Parathyroid adenoma (tissue), 2 donors: ENCODE results near the gene SOX5.

Experiments used
- H2AFZ ChIP-seq: fragments of 300-600 bp; sonication (generic); one replicate; pipeline ENCODE4 v1.7.0; 2017; ENCODE audit warnings: antibody characterized with exemption, mild to moderate bottlenecking
- H3K27ac ChIP-seq: fragments of 300-600 bp; sonication (generic); one replicate; pipeline ENCODE4 v1.7.0; 2017
- H3K27me3 ChIP-seq: fragments of 300-600 bp; sonication (generic); one replicate; pipeline ENCODE4 v1.7.0; 2017; ENCODE audit warnings: low read length; ENCODE audit not compliant: control insufficient read depth, insufficient read depth
- H3K36me3 ChIP-seq: fragments of 300-600 bp; sonication (generic); one replicate; pipeline ENCODE4 v1.7.0; 2017; ENCODE audit warnings: low read length; ENCODE audit not compliant: control insufficient read depth, insufficient read depth
- H3K4me1 ChIP-seq: fragments of 300-600 bp; sonication (generic); one replicate; pipeline ENCODE4 v1.7.0; 2017; ENCODE audit warnings: control low read depth
- H3K4me2 ChIP-seq: fragments of 300-600 bp; sonication (generic); one replicate; pipeline ENCODE4 v1.7.0; 2017; ENCODE audit warnings: low read length
- H3K4me3 ChIP-seq: fragments of 300-600 bp; sonication (generic); one replicate; pipeline ENCODE4 v1.7.0; 2017; ENCODE audit warnings: low read depth, low read length
- H3K79me2 ChIP-seq: fragments of 300-600 bp; sonication (generic); one replicate; pipeline ENCODE4 v1.7.0; 2017; ENCODE audit warnings: control low read depth
- H3K9ac ChIP-seq: fragments of 300-600 bp; sonication (generic); one replicate; pipeline ENCODE4 v1.7.0; 2017; ENCODE audit warnings: mild to moderate bottlenecking
- H3K9me3 ChIP-seq: fragments of 300-600 bp; sonication (generic); one replicate; pipeline ENCODE4 v1.7.0; 2017; ENCODE audit warnings: low read length; ENCODE audit not compliant: control insufficient read depth
- TF ChIP-seq, protein P1 (sequence below): fragments of 300-600 bp; sonication (generic); IDR thresholded peaks from one replicate; pipeline ENCODE4 v1.7.0; 2017; ENCODE audit warnings: antibody characterized with exemption, mild to moderate bottlenecking
- donor health status: primary hyperparathyroidism.

The SOX5 gene

DNA sequence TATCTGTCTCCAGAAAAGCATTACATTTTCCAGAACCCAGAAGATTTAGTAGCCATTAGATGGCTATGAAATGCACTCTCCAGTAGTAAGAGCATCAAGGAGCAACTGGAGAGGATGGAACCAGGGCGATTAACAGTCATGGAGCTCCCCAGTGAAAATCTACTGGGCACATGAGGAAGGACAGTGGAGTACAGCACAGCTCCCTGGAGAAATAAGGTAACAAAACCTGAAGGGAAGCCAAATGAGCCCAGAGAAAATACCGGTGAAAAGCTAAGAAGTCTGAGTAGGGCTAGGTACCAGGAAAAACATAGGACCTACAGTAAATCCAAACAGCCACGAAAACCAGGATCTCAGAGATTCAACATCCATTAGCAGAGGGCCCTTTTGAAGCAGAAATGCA lies 21.6 kb downstream of the SOX5 start:
- H3K9me3 ChIP-seq, result no peaks in the 10 kb centered on the region
- no peak overlapping the region for H3K9ac ChIP-seq
- no peaks in the 10 kb centered on the region for H3K4me1 ChIP-seq
- H3K4me3 ChIP-seq, result no peak overlapping the region
- H3K36me3 ChIP-seq, result no peaks in the 10 kb centered on the region
- no peak overlapping the region for H2AFZ ChIP-seq
- no peak overlapping the region for H3K27ac ChIP-seq
- no peaks in the 10 kb centered on the region for H3K79me2 ChIP-seq
- TF ChIP-seq, protein P1, sequence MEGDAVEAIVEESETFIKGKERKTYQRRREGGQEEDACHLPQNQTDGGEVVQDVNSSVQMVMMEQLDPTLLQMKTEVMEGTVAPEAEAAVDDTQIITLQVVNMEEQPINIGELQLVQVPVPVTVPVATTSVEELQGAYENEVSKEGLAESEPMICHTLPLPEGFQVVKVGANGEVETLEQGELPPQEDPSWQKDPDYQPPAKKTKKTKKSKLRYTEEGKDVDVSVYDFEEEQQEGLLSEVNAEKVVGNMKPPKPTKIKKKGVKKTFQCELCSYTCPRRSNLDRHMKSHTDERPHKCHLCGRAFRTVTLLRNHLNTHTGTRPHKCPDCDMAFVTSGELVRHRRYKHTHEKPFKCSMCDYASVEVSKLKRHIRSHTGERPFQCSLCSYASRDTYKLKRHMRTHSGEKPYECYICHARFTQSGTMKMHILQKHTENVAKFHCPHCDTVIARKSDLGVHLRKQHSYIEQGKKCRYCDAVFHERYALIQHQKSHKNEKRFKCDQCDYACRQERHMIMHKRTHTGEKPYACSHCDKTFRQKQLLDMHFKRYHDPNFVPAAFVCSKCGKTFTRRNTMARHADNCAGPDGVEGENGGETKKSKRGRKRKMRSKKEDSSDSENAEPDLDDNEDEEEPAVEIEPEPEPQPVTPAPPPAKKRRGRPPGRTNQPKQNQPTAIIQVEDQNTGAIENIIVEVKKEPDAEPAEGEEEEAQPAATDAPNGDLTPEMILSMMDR, result no peak
- no peaks in the 10 kb centered on the region for H3K27me3 ChIP-seq
- H3K4me2 ChIP-seq, result no peak overlapping the region

GRCh38 chr12:23921099-23921856 lies 28.2 kb downstream of the SOX5 start:
- Histone ChIP-seq H3K36me3 (no peaks in the 10 kb centered on the region), H3K79me2 (no peaks in the 10 kb centered on the region), H2AFZ (no peak overlapping the region), H3K9ac (no peak overlapping the region), H3K4me3 (no peak overlapping the region), H3K4me1 (no peaks in the 10 kb centered on the region), H3K27ac (no peak overlapping the region), H3K9me3 (no peaks in the 10 kb centered on the region), H3K27me3 (peaks cover 2% of the 10 kb centered on the region), H3K4me2 (no peak overlapping the region)
- TF ChIP-seq, protein P1, result no peak

DNA sequence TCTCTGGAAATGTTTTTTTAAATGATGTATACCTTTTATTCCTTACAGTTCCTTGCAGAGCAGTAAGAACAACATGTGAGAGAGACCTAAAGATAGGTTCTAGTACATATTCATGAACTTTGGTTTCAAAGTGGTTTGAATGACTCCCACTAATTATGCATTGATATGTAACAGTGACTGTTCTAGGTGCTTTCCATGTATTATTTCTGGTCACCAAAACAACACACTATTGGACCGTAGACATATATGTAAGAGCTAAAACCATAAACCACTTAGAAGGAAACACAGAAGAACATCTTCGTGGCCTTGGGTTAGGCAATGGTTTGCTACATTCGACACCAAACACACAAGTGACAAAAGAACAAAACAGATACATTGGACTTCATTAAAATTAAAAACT lies 37.9 kb downstream of the SOX5 start:
- H3K4me2 ChIP-seq, result no peak overlapping the region

GRCh38 chr12:23909551-23909950 lies 39.9 kb downstream of the SOX5 start:
- Histone ChIP-seq H3K79me2 (no peaks in the 10 kb centered on the region), H3K4me3 (no peak overlapping the region), H3K36me3 (no peaks in the 10 kb centered on the region), H2AFZ (no peak overlapping the region), H3K27me3 (no peaks in the 10 kb centered on the region), H3K9me3 (no peaks in the 10 kb centered on the region), H3K27ac (no peak overlapping the region), H3K4me2 (no peak overlapping the region), H3K4me1 (no peaks in the 10 kb centered on the region), H3K9ac (no peak overlapping the region)
- TF ChIP-seq, protein P1, result no peak

More for the DNA sequence above, 37.9 kb downstream of the SOX5 start:
- H3K27ac ChIP-seq, result no peak overlapping the region
- no peak overlapping the region for H2AFZ ChIP-seq
- no peaks in the 10 kb centered on the region for H3K36me3 ChIP-seq
- H3K9ac ChIP-seq, result no peak overlapping the region
- no peaks in the 10 kb centered on the region for H3K4me1 ChIP-seq
- no peaks in the 10 kb centered on the region for H3K79me2 ChIP-seq
- H3K27me3 ChIP-seq, result no peaks in the 10 kb centered on the region
- TF ChIP-seq, protein P1, result no peak
- no peak overlapping the region for H3K4me3 ChIP-seq
- H3K9me3 ChIP-seq, result no peaks in the 10 kb centered on the region

- Histone ChIP-seq H2AFZ (no peak overlapping the region), H3K4me2 (no peak overlapping the region), H3K4me3 (no peak overlapping the region), H3K79me2 (no peaks in the 10 kb centered on the region), H3K36me3 (no peaks in the 10 kb centered on the region), H3K9ac (no peak overlapping the region), H3K9me3 (no peaks in the 10 kb centered on the region), H3K4me1 (no peaks in the 10 kb centered on the region), H3K27me3 (no peaks in the 10 kb centered on the region), H3K27ac (no peak overlapping the region)
- TF ChIP-seq, protein P1, result no peak
These were observed 43.1 kb downstream of the SOX5 start for GRCh38 chr12:23906329-23906728.
